Transverse colon (tissue), 4 donors: ENCODE data around the gene TLCD3A. TPM values are rescaled to one million over a fixed set of nuclear protein-coding genes. Genes with fewer than 3 reads are reported as not detected.

Experiments used
- DNase-seq: peaks from one replicate; pipeline ENCODE4 v3.0.0-alpha.2; 2019
- H3K27ac ChIP-seq, 4 donors: fragments of 200-600 bp; sonication (generic); 2 replicates each; pipeline ENCODE4 v1.5.1; 2016 to 2018; ENCODE audit warnings: inconsistent platforms in 4 of 4
- H3K27me3 ChIP-seq: fragments of 200-600 bp; sonication (generic); 2 replicates; pipeline ENCODE4 v1.5.1; 2017; ENCODE audit warnings: inconsistent platforms
- H3K36me3 ChIP-seq, 4 donors: fragments of 200-600 bp; sonication (generic); 2 replicates each; pipeline ENCODE4 v1.5.1; 2017 to 2019; ENCODE audit warnings: inconsistent platforms in 4 of 4
- H3K4me1 ChIP-seq, 4 donors: fragments of 200-600 bp; sonication (generic); 2 replicates each; pipeline ENCODE4 v1.5.1; 2017 to 2020; ENCODE audit warnings: inconsistent platforms in 4 of 4
- H3K4me3 ChIP-seq, 4 donors: fragments of 200-600 bp; sonication (generic); 1 replicate in 1 of 4; 2 replicates in 3 of 4; pipeline versions ENCODE4 v1.5.1 to v1.6.1; 2017 to 2019; ENCODE audit warnings: inconsistent platforms in 4 of 4
- H3K9me3 ChIP-seq, 2 donors: fragments of 200-600 bp; sonication (generic); 2 replicates each; pipeline ENCODE4 v1.5.1; 2017 to 2019; ENCODE audit warnings: inconsistent platforms in 2 of 2
- CTCF ChIP-seq, 5 experiments: fragments of 200-600 bp in 3 of 5; fragments of 450-650 bp in 2 of 5; sonication (generic) in 3 of 5; IDR thresholded peaks; 1 replicate in 2 of 5; 2 replicates in 3 of 5; pipeline ENCODE4 v1.5.1; 2016 to 2017; ENCODE audit warnings: antibody characterized with exemption in 5 of 5, inconsistent platforms in 3 of 5, mild to moderate bottlenecking in 2 of 5, moderate library complexity in 1 of 5
- EP300 ChIP-seq: sonication (generic); formaldehyde crosslinking; IDR thresholded peaks from one replicate; pipeline ENCODE4 v1.6.1; 2017; ENCODE audit warnings: antibody characterized with exemption, low read depth
- POLR2A ChIP-seq: fragments of 450-650 bp; IDR thresholded peaks from one replicate; pipeline ENCODE4 v1.6.1; 2016; ENCODE audit warnings: antibody characterized with exemption, mild to moderate bottlenecking, moderate library complexity
- POLR2AphosphoS5 ChIP-seq, 3 donors: sonication (generic); formaldehyde crosslinking; IDR thresholded peaks; one replicate each; pipeline ENCODE4 v1.6.1; 2016; ENCODE audit warnings: antibody characterized with exemption in 3 of 3
- WGBS, 2 donors: methylation state at CpG; one replicate each; pipeline ENCODE4 v1.1.5; 2018; ENCODE audit warnings: low coverage in 1 of 2; 5-methylcytosine and 5-hydroxymethylcytosine counted together
- in situ Hi-C, 4 donors: fragments of 200-750 bp; cut with MboI; loops; one replicate each; pipeline versions ENCODE4 v1.15.0 to v1.15.1; 2017; ENCODE audit warnings: low sequenced_read_pairs in 3 of 4, low pct_ligation_motif_present in 1 of 4, low pct_unique_long_range_greater_than_20kb in 1 of 4
- intact Hi-C: fragments of 100-400 bp; cut with DNase I; formaldehyde crosslinking; loops from one replicate; pipeline ENCODE4 v1.15.1; 2023; ENCODE audit warnings: low total_unique reads
- total RNA-seq, 4 donors: library from RNA; depleted of rRNA; stranded (reverse); fragments of >200 nt; gene quantifications; one replicate each; pipeline ENCODE4 v1.1.0, GENCODE V29; 2016

Gene TLCD3A
- total RNA-seq, 4 donors from 2014 or later, result 3.2 to 6.4 (median 4.1) TPM

- H3K36me3 ChIP-seq, result peaks cover 0 to 16% (median 5%) of the 10 kb centered on the region in 4 donors
- no peak for TF ChIP-seq POLR2AphosphoS5 (IDR thresholded peaks at IDR 0.05)
- TF ChIP-seq CTCF (IDR thresholded peaks at IDR 0.05), result no peak
- no peak for TF ChIP-seq EP300
- TF ChIP-seq POLR2A, result no peak
- in situ Hi-C loops (loop anchor here in 2 of 4 donors (10.0 kb wide), 1 partner anchor 193 kb away; no protein-coding TSS in a partner anchor), intact Hi-C loops (no loop called here)
- no peaks in the 10 kb centered on the region for H3K27me3 ChIP-seq
- no peak overlapping the region for H3K27ac ChIP-seq
- peaks cover 0 to 13% (median 9%) of the 10 kb centered on the region in 4 donors for H3K4me1 ChIP-seq
- DNase-seq, result no peak
- H3K4me3 ChIP-seq, result no peak overlapping the region
- 40 to 74% methylated on average over 1 to 9 of the region's 9 CpGs for WGBS, 2 donors
- H3K9me3 ChIP-seq, result no peaks in the 10 kb centered on the region
Observed at GRCh38 chr17:792277-792676, 59.9 kb downstream of the TLCD3A start.

Other genes with a start within 250 kb of the TLCD3A start
- 10 to 100 TPM; 26.4 to 80.4 (median 47.7) TPM for gene VPS53, start 17.8 kb upstream of the TLCD3A start, total RNA-seq
- gene GEMIN4, start 19.7 kb downstream of the TLCD3A start, total RNA-seq, result 10 to 100 TPM; 10.5 to 70.3 (median 12.4) TPM
- gene GLOD4, start 49.7 kb downstream of the TLCD3A start, total RNA-seq, result 100 to 1,000 TPM in 1 of 4 donors, 10 to 100 TPM in 3; 65.5 to 124 (median 73.7) TPM
- gene MRM3, start 49.8 kb downstream of the TLCD3A start, total RNA-seq, result 10 to 100 TPM in 2 of 4 donors, under 1 TPM in 1, not detected in 1; 1.00 to 13.4 (median 12.5) TPM
- 100 to 1,000 TPM in 1 of 4 donors, 10 to 100 TPM in 3; 10.6 to 222 (median 13.8) TPM for gene NXN, start 247.2 kb downstream of the TLCD3A start, total RNA-seq